M059J (cell line): ENCODE measurements around the gene SORBS1. TPM values are rescaled to one million over a fixed set of nuclear protein-coding genes. Genes with fewer than 3 reads are reported as not detected.

Experiments used
- DNase-seq: peaks from one replicate; pipeline ENCODE4 v3.0.0-alpha.2; 2012; ENCODE audit warnings: low read depth
- total RNA-seq: library from RNA; depleted of rRNA; stranded (reverse); fragments of >200 nt; shearing (Covaris generic); gene quantifications from 2 replicates; pipeline ENCODE4 v1.2.3, GENCODE V29; 2014

Gene SORBS1
- total RNA-seq, 1 experiment from 2014 or later, result 2.4 TPM

DNA sequence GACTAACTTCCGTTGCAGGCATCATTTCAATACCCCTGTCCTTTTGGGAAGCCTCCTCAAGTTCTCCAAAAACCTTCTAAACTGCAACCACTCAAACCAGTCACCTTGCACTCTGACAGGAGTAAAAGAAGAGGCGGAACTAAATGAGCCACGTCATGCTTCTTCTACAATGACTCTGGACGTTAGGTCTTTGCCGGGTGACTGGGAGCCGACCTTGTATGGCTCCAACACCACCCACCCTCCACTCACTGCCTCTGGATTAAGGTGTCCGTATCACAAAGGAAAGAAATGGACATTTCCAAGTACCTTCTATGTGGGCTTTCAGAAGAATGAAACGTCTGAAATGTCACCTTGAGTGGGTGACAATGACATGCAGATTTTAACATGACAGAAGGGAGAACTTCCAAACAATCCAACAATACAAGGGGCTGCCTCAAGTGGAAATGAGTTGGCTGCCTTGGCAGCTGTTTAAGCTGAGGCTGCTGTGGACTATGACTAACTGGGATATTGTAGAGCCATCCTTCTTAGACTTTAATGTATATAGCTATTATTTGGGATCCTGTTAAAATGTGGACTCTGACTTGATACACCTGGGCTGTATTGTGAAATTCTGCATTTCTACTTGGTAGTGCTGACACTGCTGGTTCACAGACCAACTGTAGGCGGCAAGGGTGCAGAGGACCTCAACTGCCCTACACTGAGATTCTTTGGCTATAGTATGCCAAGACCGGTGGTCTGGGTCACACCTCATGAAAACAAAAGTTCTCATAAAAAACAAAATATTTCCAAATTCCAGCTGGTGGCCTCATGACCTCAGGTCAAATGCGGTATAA is 236.5 kb downstream of the SORBS1 start:
- no peak for DNase-seq

DNA sequence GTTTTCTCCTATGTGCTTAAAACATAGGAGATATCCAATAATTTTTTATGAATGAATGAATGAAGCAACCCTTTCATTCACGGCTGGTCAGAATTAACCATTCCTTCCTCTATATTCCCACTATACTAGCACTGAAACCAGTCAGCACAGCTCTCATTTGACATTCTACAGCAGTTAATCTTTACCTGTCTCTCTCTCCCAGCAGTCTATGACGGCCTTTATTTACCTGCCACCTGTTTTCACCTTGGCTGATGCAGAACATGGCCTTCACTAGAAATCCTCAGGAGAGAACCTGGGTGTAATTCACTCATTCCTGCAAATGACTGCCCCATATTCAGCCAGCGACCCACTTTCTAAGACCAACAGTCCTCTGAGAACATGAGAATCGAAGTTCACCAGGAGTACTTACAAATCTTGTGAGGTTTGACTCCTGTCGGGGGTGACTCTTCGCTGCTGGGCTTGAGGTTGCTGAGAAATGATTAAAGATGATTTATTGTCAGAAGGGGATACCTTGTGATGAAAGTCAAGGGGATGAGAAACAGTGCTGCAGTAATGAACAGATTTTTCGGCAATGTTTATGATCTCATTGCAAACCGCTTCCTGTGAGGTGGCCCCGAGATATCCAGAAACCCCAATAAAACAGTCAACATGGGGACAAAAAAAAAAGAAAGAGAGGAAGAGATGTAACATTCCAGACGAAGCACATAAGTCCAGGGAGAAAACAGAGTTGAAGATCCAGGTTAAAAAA is 239.4 kb downstream of the SORBS1 start:
- peak; percentile 76 for DNase-seq

DNA sequence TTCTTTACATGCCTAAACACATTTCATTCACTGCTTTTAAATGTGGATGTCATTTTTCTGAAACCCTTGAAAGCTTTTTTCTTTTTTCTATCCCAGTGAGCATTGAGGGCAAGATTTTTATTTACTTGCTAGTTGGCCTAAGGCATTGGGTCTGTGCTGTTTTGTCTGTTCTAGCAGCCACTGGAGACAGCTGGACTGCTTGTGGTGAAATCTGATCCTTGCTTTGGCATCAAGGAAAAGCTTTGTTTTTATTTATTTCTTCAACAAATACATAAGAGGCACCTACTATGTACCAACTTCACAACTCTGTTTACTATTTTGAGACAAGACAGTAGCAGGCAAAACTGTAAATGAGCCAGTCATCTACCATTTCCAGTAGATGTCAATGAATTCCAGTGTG is 241.9 kb downstream of the SORBS1 start:
- DNase-seq, result peak; percentile 72

DNA sequence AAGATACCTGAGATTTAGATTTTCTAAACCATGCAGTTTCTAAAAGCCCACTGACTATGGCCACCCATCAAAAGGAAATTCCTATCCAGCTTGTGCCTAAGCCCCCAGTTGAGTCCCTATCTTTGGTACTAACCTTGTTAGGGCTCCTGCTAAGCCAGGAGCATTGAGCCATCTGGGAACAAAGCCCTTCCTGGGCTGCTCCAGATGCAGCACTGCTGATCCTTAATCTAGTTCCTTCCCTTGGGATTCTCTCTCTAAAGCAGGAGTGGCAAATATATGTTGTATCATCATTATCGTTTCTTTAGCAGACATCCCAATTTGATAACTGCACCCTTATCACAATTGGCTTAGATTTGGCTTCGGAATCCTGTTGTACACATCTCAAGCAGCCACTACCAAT is 245.7 kb downstream of the SORBS1 start:
- no peak for DNase-seq

DNA sequence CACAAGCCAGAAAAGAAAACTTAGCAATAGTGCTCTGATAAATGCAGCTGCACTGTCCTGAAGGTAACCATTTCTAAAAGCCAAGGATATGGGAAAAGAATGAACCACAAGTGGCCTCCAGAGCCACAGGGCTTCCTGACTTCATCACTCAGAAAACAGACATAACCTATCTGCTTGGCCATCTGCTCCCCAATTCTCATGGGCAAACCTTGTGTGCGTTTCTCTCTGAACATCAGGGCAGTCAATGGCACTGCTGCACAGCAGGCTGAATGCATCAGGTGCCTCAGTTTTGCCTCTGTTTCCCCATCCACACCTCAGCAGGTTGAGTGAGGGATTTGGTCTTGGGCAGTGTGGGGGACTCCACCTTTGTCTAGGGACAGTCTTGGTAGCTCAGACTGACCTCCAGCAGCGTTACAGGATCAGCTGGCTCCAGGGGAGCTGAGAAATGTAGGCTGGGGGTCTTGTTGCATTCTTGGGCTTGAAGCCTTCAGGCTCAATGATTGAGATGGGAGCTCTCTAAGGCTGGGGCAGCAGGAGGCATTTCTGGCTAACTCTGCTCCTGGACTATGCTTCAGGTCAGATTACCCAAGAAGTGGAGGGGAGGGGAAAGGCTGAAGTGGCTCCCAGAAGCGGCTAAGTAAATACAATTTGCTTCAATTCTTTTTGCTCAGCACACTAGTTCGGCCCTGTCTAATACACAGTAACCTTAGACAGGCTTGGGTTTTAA is 246.8 kb downstream of the SORBS1 start:
- no peak for DNase-seq

DNA sequence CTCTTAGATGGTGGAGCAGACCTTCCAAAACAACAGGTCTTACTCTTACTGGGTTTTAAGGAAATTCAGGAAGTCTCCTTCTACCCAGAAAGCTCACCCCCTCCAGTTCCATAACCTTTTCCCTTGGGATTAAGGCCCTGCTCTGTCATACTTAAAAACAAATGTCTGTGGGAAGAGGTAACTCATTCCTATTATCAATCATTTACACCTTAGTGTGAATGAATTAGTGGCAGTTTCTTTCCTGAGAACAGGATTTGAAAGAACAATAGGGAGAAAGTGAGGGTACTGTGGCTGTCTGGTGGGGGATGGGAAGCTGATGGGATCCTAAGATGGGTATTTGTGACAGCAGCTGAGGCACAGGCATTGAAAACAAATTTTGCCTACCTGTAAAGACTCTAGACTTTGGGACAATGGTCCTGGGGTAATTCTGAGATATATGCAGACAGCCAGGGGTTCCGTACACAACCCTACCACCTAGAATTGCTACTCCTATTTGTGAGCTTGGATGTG is 248.1 kb downstream of the SORBS1 start:
- no peak for DNase-seq

DNA sequence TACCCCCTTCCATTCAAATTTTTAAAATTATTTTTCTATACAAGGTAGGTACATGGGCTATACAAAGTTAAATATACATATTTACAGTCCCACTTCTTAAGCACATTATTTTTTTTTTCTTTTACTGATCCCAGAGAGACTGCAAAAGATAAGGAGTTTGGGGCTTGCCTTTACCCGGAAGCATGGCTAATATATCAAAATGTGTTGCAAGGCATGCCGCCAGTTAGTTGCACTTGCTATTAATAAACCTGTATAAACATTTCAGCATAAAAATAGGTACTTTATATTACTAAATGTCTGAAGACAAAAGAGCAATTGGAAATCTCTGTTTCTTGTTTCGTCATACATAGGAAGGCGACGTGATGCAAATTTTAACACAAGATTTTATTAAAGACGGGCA is 248.9 kb downstream of the SORBS1 start:
- no peak for DNase-seq

DNA sequence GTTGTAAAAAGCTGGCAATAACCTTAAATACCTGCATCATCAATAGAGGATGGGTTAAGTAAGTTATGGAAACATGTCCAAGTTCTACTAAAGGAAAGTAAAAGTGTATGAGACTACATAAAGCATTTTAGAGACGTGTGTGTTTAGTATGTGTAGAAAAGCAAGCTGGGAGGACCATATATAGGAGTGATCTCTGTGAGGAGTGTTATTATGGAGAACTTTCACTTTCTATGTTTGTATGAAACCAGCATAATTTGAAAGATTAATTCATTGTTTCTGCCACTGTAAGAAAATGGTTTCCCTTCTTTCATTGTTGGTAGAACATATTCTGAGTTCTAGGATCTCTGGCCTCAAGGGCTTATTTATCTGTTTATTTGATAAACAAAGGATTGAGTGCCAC is 251.2 kb downstream of the SORBS1 start:
- no peak for DNase-seq

DNA sequence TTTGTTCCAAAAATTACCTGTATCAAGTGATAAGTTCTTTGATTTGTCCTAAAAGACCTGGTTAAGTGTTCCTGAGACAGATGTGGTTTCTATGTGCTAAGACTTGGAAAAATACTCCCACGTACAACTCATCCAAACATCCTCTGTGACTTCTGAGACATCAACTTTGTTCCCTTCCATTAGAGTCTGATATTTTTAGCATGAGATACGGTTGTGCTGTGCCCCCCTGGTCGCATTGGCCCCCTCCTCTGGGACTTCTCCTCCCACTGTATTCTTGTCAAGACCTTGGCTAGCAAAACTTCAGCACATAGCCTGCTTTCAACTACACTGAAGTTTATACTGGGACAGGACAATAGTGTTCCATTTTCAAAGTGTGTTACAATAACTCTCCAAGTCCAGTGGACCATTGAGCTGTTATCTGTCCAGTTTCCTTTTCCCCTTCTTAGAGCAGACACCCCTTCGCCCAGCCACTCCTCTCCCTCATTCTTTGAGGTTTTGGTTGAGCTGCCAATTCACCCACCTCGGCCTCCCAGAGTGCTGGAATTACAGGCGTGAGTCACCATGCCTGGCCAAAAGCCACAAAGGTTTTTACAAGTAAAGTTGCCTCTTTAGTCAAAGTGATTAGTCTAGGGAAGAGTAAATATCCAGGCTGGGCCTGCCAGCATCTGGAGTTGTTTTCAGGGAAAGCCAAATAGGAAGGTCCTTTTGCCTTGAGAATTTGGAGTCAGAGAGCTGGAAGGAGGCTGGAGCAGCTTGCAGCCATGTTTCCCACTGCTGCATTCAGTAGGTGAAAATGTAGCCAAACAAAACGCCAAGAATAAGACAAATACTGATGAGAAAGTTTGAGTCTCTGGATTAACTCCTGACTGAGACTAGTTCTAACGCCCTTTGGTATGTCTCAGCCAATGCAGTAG is 252.5 kb downstream of the SORBS1 start:
- DNase-seq, result peak; percentile 99

DNA sequence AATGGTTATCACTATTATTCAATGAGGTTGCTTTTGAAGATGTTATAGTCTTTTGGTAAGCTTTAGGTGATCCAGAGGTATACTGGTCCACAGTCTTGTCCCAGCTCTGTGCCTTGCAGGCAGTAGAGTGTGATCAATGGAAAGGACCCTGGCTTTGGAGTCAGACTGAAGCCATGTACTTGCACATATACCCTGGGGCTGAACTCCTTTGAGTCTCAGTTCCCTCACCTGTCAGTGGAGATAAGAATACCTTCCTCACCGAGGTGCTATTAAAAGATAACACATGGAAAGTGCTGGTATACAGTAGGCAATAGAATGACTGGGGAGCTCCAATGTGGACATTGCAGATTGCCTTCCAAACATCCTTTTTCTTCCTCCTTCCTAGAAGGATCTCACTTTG is 254.3 kb downstream of the SORBS1 start:
- no peak for DNase-seq

DNA sequence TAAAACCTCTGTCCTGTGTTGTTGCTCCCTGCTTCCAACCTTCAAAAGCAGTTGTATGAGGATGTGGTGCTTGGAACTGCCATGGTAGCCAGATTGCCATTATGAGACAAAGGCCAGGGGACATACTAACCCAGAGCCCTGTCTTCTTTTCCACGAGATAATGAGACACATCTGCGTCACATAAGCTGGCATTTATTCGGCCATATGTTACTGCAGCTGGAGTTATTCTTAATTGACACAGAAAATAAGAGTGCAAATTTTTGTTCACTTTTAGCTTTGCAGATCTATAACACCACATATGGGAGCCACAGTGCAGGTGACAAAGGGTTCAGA is 254.9 kb downstream of the SORBS1 start:
- DNase-seq, result no peak

DNA sequence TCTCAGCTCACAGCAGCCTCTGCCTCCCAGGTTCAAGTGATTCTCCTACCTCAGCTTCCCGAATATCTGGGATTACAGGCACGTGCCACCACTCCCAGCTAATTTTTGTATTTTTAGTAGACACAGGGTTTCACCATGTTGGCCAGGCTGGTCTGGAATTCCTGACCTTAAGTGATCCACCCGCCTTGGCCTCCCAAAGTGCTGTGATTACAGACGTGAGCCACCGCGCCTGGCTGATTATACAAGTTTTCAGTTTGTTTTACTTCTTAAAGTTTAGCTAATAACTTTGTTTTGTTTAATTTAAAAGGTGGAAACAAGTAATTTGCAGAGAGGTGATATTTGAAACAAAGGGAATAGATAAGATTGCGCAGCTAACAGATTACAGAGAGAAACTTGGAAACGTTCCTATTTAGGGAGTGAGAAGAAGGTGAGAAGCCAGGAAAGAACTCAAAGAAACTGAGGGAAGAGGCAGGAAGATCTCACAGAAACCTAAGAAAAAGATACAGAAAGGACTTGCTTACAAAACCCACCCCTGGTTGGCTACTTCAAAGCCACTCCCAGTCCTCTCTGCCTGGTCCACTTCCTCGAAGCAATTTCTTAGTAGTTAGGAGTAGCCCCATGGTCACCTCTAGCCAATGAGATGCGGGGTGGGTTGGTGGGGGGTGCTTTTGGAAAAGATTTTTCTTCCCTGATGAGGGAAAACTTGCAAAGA is 255.4 kb downstream of the SORBS1 start:
- DNase-seq, result no peak

DNA sequence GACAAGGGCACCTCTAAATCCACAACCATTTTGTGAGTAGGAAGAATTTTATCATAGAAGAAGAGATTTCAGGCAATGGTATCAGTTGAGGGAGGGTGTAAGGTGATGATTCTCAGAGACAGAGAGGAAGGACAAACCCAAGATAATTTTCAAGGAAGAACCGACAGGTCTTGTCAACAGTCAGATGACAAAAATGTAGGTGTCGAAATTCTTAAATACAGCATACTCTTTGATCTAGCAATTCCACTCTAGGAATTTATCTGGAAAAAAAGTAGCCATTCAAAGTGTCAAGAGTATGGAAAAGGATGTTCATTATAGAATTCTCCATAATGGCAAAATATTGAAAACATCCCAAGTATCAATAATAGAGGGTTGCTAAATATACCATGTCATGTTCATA is 256.2 kb downstream of the SORBS1 start:
- no peak for DNase-seq

DNA sequence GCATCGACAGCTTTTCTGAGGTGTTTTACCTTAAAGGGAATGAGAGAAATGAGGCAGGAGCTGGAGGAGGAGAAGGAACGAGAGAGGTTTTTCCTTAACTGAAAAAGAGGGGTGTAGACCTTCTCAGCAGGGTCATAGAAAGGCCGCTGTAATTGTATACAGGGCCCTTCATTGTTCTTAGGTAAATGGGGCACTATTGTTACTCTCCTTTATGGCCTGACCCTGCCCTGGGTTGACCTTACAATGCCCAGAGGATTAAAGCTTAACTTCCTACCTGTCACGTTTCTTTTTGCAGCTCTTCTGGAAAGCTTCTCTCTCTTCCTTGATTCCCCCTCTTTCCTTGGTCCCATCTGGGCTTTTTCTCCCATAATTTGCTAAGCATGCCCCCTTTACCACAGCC is 256.7 kb downstream of the SORBS1 start:
- no peak for DNase-seq

DNA sequence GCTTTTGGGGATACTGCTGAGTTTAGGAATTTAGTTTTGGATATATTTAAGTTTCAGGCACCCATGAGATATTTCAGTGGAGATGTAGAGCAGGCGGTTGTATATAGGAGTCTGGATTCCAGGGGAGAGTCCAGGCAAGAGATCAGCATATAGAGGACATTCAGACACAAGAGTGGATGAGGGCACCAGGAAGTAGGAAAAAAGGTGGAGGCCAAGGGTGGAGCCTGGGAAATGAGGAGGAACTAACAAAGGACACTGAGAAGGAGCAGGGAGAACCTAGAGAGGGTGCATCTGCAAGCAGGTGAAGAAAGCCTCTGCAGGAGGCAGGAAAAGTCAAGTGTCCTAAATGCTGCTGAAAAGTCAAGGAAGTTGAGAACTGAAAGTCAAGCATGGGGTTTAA is 257.2 kb downstream of the SORBS1 start:
- no peak for DNase-seq

DNA sequence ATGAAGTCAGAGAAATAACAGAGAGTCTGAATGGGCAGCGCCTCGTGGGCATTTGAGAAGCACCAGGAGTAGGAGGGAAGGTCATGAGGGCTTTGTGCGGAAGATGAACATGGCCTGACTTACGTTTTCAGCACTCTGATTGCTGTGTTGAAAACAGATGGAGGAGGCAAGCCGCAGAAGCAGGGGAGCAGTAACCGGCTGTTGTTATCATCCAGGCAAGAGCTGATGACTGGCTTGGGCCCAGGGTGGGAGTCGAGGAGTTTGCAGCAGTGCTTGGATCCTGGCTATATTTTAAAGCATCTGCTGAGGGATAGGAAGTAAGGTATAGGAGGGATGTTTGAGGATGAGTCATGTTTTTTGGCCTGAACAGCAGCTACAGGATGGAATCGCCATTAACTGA is 257.6 kb downstream of the SORBS1 start:
- DNase-seq, result no peak

DNA sequence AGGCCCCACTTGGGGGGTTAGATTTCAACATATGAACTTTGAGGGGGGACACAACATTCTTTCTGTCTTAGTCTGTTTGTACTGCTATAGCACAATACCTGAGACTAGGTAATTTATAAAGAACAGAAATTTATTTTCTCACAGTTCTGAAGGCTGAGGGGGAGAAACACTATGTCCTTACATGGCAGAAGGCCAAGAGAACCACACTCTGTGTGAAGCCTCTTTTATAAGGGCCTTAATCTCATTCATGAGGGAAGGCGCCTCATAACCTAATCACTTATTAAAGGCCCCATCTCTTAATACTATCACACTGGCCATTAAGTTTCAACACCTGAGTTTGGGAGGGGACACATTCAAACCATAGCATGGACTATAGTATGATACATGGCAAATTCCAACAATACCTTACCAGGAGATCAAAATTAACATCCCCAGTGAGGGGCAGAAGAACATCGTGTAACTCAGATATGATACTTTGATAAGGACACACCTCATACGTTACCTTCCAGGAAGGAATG is 261.1 kb downstream of the SORBS1 start:
- no peak for DNase-seq

DNA sequence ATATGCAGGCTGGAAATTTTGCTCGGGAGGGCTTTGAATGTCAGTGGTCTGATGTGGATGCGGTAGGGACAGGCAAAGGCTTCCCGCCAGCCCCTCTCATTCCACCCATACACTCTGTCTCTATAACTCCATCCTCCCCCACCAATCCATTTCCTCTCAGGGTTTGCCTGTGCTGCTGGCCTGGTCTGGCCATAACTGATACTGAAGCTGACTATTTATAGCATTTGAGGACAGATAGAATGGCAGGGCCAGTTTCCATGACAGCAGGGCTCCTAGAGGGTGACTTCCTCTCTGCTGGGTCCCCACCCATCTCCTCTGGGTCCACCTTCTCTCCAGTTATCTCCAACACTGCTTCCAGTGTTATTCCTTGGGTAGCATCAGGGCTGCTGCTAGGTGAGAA is 263.8 kb downstream of the SORBS1 start:
- no peak for DNase-seq

DNA sequence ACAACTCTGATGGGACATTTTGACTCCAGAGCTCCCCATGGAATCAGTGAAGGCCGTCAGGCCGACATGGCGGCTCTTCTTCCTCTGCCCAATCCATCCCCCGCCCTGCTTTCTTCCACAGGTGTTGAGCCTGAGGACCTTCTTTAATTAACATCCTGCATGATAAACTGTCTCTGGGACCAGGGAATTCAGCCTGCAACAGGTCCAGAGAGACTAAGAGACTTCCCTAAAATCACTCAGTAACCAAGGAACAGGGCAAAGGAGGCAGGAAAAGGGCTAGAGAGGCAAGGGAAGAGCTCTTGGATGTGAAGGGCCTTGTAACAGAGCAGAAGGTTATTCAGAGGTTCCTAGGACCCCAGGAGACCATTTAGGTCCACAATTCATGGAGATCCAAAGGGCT is 264.4 kb downstream of the SORBS1 start:
- no peak for DNase-seq

DNA sequence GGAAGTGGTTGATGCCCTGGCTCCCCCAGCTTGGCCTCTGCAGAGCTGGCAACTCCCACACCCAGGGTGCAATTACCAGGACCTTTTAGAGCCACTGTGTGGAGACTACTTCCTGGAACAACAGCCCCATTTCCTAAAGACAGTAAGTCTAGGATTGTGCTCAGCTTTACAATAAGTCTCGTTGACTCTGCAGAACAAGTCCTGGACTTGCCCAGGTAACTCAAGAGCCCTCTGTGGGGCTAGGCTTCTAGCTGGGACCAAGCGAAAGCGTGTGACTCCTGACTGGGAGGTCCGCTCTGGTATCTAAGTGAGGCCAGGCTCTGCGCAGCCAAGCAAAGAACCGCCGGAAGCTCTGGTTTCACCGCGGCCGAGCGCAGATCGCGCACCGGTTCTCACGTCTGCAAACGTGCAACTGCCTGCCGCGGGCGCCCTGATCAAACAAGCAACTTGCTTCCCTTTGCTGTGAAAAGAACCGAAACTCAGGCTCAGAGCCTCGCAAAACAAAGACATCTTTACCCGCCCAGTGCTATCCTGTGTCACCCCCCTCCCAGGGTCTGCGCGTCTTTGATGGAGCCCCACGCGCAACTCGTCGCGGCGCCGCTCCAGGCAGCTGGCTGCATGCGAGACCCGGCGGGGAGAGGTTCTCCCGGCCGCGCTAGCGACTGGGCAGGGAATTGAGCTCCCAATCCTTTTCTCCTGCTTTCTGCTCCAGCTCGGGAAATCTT is 266.0 kb downstream of the SORBS1 start:
- peak; percentile 71 for DNase-seq
